Measurements from ENCODE around the gene MAPK8IP1. TPM values are rescaled to one million over a fixed set of nuclear protein-coding genes. Genes with fewer than 3 reads are reported as not detected.

MAPK8IP1 gene
- total RNA-seq, 1 experiment from 2014 or later = 12.7 TPM

- in situ Hi-C loops (cut with HindIII; ENCODE audit: low pct_unique_long_range_greater_than_20kb, low sequenced_read_pairs) (no loop called here), intact Hi-C loops (cut with micrococcal nuclease; ENCODE audit: unreplicated experiment) (no loop called here)
- ChIA-PET POLR2A (interaction anchor here (0.7 kb wide), 1 partner anchor 91 kb away, joined by 4 read pairs; no protein-coding TSS in a partner anchor), CTCF (no interaction called here)
- Histone ChIP-seq H3K27me3 (ENCODE audit: control insufficient read depth, insufficient read depth, low read length) (peaks cover 3% of the 10 kb centered on the region; the same call in 1 of the 2 replicates), H3K9me3 (ENCODE audit: control insufficient read depth, insufficient read depth, low read depth, low read length) (no peaks in the 10 kb centered on the region), H3K4me1 (ENCODE audit: control insufficient read depth, insufficient read depth, low read length) (peaks cover 10% of the 10 kb centered on the region), H3K36me3 (ENCODE audit: control insufficient read depth, insufficient read depth, low read length) (no peaks in the 10 kb centered on the region; the same call in 1 of the 2 replicates), H3K27ac (ENCODE audit: low read length) (no peak overlapping the region), H3K4me3 (ENCODE audit: low read depth in 2 of 2, low read length in 2 of 2) (no peak overlapping the region)
- ATAC-seq = no peak
- DNase-seq (ENCODE audit: low read depth, low spot score) = no peak
- no TSS peak for BruUV-seq (replicated peaks)
- TF ChIP-seq POLR2AphosphoS5 (IDR thresholded peaks at IDR 0.05; ENCODE audit: low read depth, low read length) (no peak), TCF7L2 (IDR thresholded peaks at IDR 0.05; ENCODE audit: low read depth, low read length) (no peak), REST (IDR thresholded peaks at IDR 0.05; ENCODE audit: insufficient read depth in 1 of 2, low read depth in 2 of 2, low read length in 1 of 2) (no peak), CTCF (IDR thresholded peaks at IDR 0.05) (no peak), SIN3A (IDR thresholded peaks at IDR 0.05; ENCODE audit: borderline replicate concordance, insufficient read depth, low read depth, low read length) (no peak)
These were observed 35.0 kb upstream of the MAPK8IP1 start for GRCh38 chr11:45850446-45850845.

DNA sequence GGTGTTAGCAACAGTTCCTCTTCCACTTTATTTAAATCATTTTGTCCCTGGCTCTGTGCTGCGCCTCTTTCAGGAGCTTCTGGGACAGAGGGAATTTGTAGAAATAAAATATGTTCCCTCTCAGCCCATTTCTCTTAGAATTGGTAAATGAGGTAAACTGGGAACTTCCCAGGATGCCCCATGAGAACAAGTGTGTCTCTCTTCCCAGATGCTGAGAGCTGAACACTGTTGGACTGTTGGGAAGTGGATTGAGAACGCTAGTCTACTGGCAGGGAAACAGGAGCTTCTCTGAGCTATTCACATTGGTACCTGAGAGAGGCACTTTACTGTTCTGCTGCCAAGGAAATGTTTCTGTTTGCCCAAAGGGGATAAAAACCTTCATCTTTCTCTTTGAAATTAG is 34.2 kb upstream of the MAPK8IP1 start:
- CTCF ChIA-PET = no interaction called here
- no peaks in the 10 kb centered on the region for H3K27me3 ChIP-seq (ENCODE audit: control insufficient read depth, insufficient read depth, low read length)
- no peaks in the 10 kb centered on the region for H3K9me3 ChIP-seq (ENCODE audit: control insufficient read depth, insufficient read depth, low read depth, low read length)
- no TSS peak for BruUV-seq (replicated peaks)
- no peak for TF ChIP-seq SIN3A (IDR thresholded peaks at IDR 0.05; ENCODE audit: borderline replicate concordance, insufficient read depth, low read depth, low read length)
- no peak for TF ChIP-seq TCF7L2 (IDR thresholded peaks at IDR 0.05; ENCODE audit: low read depth, low read length)
- TF ChIP-seq CTCF (IDR thresholded peaks at IDR 0.05) = no peak
- TF ChIP-seq POLR2AphosphoS5 (IDR thresholded peaks at IDR 0.05; ENCODE audit: low read depth, low read length) = no peak
- no peak for TF ChIP-seq REST (IDR thresholded peaks at IDR 0.05; ENCODE audit: insufficient read depth in 1 of 2, low read depth in 2 of 2, low read length in 1 of 2)
- peaks cover 10% of the 10 kb centered on the region for H3K4me1 ChIP-seq (ENCODE audit: control insufficient read depth, insufficient read depth, low read length)
- no peaks in the 10 kb centered on the region; the same call in 1 of the 2 replicates for H3K36me3 ChIP-seq (ENCODE audit: control insufficient read depth, insufficient read depth, low read length)
- POLR2A ChIA-PET = no interaction called here
- H3K4me3 ChIP-seq (ENCODE audit: low read depth in 2 of 2, low read length in 2 of 2) = no peak overlapping the region
- in situ Hi-C loops (cut with HindIII; ENCODE audit: low pct_unique_long_range_greater_than_20kb, low sequenced_read_pairs) (no loop called here), intact Hi-C loops (cut with micrococcal nuclease; ENCODE audit: unreplicated experiment) (no loop called here)
- ATAC-seq = no peak
- DNase-seq (ENCODE audit: low read depth, low spot score) = no peak
- H3K27ac ChIP-seq (ENCODE audit: low read length) = no peak overlapping the region
